Renal cortex interstitium (tissue), 11 donors: Measurements from ENCODE around the gene TMEM119. TPM values are rescaled to one million over a fixed set of nuclear protein-coding genes. Genes with fewer than 3 reads are reported as not detected.
"Not testable (repeated sequence)": the region's sequence is repeated elsewhere in the genome, so short reads cannot be mapped to it uniquely, and the experiment has no call there.

ENCODE experiments used
- DNase-seq, 11 donors: peaks; one replicate each; pipeline ENCODE4 v3.0.0-alpha.2; 2013; ENCODE audit warnings: low read depth in 9 of 11, low spot score in 4 of 11; ENCODE audit errors: extremely low read depth in 1 of 11
- polyA plus RNA-seq, 3 donors: library from polyadenylated mRNA; unstranded; fragments of 120-200 nt; gene quantifications; one replicate each; pipeline ENCODE4 v1.2.1, GENCODE V29; 2013; ENCODE audit not compliant: insufficient read length in 3 of 3

The TMEM119 gene
- polyA plus RNA-seq, 3 donors, result 16.8 to 25.9 (median 17.6) TPM

DNA sequence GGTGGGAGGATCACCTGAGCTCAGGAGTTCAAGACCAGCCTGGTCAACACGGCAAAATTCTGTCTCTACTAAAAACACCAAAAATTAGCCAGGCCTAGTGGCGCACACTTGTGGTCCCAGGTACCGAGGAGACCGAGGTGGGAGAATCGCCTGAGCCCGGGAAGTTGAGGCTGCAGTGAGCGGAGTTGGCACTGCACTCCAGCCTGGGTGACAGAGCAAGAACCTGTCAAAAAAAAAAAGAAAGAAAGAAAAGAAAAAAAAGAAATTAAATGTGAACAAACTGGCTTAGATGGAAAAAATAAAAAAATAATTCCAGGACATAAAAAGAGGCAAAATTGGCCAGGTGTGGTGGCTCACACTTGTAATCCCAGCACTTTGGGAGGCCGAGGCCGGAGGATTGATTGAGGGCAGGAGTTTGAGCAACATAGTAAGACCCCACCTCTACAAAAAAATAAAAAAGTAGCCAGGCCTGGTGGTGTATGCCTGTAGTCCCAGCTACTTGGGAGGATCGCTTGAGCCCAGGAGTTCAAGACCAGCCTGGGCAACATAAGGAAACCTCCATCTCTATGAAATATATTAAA, 3.5 kb downstream of the TMEM119 start:
- DNase-seq, result no peak

DNA sequence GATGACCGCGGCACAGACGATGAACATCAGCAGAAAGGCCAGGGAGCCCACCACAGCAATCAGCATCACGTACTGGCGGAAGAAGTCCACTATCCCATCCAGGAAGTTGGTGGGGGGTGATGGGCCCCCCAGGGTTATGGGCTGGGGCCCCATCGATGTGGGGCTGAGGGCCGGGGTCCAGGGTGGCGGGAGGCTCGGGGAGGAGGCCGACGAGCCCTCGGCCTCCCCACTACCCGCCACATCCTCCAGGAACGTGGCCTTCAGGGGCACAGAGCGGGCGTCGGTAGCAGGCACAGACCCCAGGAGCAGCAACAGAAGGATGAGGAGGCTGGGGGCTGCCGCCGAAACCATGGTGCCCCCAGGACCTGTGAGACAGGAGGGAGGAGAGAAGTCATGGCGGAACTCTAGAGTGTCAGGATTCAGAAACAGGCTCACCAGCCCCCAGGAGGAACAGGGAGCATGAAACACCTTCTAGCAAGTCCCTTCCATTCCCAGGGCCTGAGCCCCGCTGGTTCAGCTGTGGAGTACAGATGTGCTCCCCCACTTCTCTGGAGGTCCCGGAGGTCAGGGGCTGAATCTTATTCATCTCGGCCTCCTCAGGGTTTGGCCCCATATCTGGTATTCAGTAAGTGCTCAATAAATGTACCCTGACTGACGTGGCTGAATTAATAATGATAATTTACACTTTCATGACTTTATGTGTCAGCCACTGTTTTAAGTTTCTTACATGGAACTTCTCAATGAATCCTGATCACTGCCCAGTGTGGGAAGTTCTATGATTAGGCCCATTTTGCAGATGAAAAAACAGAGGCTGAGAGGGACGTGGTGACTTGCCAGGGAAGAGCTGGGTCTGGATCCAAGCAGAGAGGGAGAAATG, 5.6 kb downstream of the TMEM119 start:
- no peak for DNase-seq

DNA sequence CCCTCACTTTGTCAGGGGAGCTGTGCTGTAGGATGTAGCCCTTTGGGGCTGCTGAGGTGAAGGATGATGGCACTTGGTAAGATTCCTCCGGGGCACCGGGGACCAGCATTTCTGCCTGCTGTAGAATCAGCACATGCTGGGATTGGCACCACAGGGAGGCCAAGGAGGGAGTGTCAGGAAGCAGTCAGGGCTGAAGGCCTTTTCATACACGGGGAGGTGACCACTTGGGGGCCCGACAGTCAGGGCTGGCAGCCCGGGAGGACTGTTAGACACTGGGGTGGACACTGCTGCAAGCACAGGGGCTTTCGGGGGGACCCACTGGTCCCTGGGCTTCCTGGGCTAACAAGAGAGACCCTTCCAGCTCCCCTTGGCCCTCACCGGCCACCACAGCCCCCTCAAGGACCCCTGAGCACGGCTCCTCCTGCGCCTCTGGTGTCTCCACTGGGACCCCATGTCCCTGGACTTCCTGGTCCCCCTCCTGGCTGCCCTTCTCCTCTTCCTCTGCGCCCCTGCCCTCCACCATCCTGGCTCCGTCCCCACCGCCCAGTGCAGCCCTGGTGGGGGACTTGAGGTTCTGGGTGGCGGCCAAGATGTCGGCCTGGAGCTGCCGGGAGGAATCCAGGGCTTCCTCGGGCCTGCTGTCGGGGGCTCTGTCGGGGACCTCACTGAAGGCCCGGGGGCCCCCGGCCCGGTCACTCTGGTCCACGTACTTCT, 6.5 kb downstream of the TMEM119 start:
- DNase-seq, result no peak

DNA sequence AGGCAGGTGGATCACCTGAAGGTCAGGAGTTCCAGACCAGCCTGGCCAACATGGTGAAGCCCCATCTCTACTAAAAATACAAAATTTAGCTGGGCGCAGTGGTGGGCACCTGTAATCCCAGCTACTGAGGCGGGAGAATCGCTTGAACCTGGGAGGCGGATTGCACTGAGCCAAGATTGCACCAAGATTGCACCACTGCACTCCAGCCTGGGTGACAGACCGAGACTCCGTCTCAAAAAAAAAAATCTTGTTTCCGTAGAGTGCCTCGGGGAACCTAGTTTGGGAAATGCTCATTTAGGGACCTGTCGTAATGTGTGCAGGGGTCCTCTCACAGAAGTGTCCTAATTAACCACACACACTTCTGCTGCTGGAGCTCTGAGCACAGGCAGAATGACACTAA, 7.4 kb downstream of the TMEM119 start:
- DNase-seq, result not testable (repeated sequence)

DNA sequence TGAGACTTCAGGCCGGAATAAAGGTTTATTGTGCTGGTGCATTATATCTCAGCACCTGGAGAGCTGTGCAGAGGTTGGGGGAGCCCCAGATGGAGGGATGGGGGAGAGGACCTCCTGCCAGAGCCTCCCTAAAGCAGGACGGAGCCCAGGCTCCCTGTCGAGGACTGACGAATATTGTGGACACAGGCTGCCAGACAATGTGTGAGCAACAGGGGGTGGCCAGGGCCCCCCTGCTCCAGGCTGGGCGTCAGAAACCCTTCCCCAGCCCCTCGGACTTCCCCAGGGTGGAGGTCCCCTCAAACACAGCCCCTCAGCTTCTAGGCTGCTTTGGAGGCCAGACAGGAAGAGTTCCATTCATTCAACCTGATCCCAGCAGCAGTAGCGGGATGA, 8.0 kb downstream of the TMEM119 start:
- DNase-seq, result no peak

DNA sequence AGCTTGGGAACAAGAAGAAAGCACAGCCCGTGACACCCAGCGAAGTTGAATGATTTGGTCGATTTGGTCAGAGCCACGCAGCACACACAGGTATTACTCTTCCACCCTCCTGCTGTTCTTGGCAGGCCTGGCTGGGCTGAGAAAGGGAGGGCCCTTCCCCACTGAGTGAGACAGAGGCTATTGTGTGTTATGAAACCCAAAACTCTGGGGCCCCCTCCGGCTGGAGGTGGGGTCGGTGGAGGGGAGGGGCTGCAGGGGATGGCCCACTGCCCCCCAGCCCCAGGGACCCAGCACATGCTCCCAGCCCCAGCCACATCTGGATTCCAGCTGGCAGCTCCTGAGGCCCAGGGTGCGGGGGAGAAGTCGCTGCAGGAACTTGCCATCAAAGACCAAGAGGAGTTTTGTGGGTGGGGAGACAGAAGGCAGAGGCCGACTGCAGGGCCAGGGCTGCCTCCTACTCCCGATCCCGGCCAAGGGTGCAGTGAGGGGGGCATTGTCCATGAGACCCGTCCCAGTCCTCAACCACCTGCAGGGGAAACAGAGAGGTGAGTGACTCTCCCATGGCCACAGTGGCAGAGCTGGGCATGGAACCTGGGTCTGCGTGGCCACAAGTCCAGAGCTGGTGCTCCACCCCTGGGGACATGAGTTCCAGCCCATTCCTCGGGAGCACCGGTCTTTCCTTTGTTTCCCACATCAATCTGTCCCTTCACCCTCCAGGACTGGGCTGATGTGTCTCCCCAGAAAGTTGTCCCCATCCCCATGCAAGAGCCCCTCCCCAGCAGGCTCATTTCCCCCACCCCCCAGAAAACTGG, 8.7 kb downstream of the TMEM119 start:
- peak in 7 of 11 donors; percentile 27 to 67 (median 52) for DNase-seq

DNA sequence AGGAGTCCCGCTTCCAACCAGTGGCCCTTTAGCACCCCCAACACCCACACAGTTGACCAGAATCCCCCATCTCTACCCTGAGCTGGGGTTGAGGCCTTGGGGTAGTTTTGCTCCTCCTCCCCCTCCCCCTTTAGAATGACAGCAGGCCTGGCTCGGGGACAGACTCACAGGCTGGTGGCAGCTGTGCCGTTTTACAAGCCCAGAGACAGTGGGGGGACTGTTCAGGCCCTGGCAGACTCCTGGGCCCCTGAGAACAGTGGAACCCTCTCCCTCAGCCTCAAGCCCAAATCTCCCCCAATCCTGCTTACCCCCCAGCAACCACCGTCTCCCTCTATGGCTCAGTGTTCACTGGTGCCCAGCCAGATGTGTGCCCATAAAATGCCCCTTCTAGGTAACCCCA, 10.1 kb downstream of the TMEM119 start:
- DNase-seq, result no peak

DNA sequence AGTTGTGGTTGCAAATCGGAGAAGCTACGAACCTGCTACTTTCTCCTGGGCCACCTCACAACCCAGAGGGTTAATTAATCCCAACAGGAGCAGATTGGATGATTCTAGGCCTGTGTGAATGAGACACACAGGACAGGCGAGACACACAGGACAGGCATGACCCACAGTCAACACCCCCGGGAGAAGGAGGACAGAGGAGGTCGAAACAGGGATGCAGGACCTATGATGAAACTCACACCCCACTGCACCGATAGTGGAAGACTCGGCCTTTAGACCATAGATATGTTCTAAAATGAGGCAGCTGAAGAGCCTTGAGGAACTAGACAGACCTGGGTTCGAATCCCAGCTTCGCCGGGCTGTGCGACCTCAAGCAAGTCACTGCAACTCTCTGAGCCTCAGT, 11.6 kb downstream of the TMEM119 start:
- no peak for DNase-seq

DNA sequence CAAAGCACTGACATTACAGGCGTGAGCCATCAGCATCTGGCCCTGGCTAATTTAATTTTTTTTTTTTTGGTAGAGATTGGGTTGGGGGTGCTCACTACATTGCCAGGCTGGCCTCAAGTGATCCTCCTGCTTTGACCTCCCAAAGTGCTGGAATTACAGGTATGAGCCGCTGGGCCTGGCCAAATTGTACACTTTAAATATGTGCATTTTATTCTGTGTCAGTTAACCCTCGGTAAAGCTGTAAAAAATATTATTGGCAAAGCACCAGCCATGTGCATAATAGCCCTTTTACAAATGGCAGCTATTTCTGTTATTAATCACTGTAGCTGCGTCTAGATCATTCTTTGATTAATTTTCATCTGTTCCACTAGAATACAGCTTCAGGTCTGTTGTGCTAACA, 12.0 kb downstream of the TMEM119 start:
- DNase-seq, result no peak

DNA sequence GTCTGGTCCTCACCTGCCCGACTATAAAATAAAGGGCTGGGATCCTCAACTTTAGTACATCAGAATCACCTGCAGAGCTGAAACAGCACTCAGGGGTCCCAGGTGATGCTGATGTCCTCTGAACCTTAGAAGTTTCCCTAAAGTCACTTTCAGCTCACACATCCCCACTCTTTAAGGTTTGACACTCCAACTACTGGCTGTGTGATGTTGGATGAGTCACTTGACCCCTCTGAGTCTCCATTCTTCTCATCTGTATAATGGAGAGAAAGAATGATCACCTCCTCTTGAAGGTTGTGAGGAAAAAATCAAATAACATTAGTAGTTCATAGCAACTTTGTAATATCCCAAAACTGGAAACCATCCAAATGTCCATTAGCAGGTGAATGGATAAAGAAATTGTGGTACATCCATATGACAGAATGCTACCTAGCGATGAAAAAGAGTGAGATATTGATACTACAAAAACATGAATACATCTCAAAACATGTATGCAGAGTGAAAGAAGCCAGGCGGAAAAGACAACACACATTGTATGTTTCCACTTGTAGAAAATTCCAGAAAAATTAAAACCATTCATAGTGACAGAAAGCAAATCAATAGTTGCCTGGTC, 13.3 kb downstream of the TMEM119 start:
- no peak for DNase-seq

DNA sequence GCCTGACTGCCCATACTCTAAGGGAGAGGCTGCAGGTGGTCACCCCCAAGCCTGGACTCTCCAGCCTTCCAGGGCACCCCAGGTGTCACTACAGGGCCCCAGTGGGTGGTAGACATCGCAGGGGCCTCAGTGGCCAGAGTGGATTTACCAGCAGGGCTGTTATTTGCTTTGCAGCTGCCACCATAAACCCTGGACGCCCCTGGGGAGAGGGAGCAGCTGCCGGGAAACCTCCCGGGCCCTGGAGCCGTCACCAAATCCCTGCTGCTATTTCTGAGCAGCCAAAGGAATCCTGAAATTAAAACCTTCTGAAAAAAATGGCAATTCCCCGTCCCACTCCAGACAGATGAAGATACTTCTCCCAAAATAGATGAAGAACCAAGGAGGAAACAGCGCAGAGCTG, 13.9 kb downstream of the TMEM119 start:
- no peak for DNase-seq

DNA sequence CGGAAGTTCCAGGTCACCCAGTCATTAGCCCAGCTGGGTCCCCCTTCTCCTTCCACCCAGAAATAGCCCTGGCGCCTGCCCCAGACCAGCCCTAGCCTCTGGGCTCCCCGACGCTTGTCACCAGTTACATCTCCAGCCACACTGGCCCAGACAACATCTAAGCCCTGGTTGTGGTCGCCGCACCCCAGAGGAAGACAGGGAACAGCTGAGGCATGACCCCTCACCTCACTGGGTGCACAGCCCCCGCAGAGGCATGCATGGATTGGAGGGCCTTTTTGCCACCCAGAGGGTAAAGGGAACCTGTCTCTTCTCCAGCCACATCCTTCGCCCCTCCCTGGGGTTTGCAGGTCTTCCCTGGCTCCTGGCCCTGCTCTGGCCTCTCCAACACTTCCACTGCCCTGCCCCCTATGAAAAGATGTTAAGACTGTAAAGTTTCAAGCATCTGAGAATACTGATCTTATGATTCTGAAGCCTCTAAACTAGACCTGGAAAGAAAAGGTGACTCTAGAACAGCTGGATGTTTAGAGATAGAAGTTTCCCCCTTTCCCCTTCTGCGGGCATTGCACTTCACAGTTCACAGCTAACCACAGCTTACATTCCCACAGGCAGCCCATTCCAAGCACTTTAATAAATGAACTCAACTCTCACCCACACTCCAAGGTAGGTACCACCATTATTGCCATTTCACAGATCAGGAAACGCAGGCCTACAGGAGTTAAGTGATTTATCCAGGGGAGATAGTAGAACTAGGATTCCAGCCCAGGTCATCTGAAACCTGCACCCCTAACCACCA, 14.7 kb downstream of the TMEM119 start:
- no peak for DNase-seq

DNA sequence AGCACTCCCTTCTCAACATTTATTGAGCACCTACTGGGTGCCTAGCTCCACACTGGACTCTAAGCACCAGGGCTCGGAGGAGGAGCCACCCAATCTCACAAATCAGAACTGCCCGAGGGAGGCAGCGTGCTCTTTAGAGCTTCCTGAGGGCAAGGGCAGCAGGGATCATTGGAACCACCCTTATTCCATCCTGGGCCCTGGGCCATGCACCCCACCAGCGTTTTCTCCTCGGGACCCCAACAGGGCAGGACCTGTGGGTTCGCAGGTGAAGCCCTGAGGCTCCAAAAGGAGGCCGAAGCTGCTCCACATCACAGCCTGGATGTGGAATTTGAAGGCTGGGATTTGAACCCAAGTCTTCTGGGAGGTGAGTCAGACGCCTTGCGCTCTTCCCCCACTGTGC, 15.4 kb downstream of the TMEM119 start:
- DNase-seq, result no peak

DNA sequence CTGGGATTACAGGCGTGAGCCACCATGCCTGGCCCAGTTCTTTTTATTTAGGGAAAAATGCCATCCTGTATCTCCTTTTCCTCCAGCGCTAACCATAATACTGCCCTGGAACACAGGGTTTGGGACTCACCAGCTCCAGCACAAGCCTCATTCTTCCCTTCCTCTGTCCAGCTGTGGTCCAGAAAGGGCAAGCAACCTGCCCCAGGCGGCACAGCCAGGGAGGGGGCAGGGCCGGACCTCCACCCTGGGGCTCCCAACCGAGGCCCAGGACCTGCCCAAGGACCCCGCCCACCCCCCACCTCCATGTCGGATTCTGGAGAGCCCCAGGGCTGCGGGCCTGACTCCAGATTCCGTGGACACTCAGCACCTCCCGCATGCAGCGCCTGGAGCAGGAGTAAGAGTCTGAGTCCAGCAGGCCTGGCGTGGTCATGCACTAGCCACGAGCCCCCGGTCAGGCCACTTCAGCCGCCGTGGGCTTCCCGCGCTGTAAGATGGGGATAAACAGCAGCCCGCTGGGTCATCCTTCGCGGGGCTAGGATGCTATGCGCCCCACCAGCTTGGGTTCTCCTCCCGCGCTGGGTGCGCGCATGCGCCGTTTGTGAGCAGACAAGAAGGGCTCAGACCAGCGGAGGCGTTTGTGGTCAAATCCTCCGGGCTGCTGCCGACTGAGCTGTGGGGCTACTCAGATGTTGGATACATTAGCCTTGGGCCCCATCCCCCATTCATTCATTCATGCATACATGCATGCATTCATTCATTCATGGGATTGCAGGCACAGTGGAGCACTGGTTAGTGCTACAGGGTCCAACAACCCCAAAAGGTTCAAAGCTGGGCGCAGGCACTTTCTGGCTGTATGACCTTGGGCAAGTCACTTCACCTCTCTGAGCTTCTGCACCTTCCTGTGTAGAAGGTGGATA, 16.3 kb downstream of the TMEM119 start:
- no peak for DNase-seq

DNA sequence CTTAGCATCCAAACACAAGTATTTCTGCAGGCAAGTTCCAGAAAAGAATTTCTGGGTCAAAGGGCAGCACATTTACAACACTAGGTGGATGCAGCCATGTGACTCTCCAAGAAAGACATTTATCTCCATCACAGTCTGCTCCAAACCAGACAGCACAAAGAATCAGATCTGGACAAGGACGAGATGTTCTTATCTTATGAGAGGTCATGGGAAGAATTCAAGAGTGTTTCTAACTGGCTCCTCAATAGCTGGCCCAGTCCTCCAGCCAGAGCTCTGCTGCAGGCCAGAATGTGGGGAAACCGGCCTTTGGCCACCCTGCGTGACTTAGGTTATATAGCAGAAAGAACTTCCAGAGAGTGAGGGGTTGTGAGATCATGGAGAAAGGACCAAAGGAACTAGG, 17.4 kb downstream of the TMEM119 start:
- DNase-seq, result no peak

DNA sequence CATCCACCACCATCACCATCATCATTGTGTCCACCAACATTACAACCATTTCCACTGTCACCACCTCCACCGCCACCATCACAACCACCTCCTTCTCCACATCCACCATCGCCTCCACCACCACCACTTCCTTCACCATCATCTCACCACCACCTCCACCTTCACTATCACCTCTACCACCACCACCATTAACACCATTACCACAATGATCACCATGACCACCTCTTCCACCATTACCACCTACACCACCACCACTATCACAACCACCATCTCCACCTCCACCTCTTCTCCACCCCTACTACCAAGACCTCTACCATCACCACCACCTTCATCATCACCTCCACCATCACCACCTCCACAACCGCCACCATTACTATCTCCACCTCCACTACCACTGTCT, 19.1 kb downstream of the TMEM119 start:
- no peak for DNase-seq

DNA sequence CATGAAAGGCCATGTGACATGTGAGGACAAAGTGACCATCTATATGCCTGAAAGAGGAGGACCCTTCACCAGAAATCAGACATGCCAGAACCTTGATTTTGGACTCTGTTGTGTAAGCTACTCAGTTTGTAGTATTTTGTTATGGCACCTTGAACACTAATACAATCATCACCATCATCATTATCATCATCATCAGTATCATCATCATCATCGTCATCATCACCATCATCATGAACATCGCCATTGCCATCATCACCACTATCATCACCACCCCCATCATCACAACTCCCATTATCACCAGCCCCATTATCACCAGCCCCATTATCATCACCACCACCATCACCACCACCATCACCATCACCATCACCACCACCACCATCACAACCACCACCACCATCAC, 19.6 kb downstream of the TMEM119 start:
- DNase-seq, result no peak
